Measurements from ENCODE around the gene GGA1. TPM values are rescaled to one million over a fixed set of nuclear protein-coding genes. Genes with fewer than 3 reads are reported as not detected.

Gene GGA1
- total and polyA plus RNA-seq, 9 of the 15 experiments (the other 6 are each of a cell fraction or from before 2014, with no cell fraction given), result 1.5 to 69.5 (median 31.6) TPM

GRCh38 chr22:37609240-37610152 lies 862 bp downstream of the GGA1 start (continued):
- TF ChIP-seq ZNF592 (IDR thresholded peaks at IDR 0.05), result peak; percentile 29; the same call in 1 of the 2 replicates
- no peak for TF ChIP-seq TCF7 (IDR thresholded peaks at IDR 0.05; ENCODE audit: borderline replicate concordance)
- peak; percentile 29; the same call in 1 of the 2 replicates for TF ChIP-seq POLR2A (conservative IDR thresholded peaks at IDR 0.05)
- TF ChIP-seq SNIP1 (IDR thresholded peaks at IDR 0.05; ENCODE audit: low read depth), result no peak
- TF ChIP-seq SAP30 (IDR thresholded peaks at IDR 0.05; ENCODE audit: borderline replicate concordance, insufficient read depth, low read depth, low read length, poor library complexity, severe bottlenecking), result peak; percentile 11
- no peak for TF ChIP-seq ZNF717 (CRISPR knock-in tag; IDR thresholded peaks at IDR 0.05)
- no peak for TF ChIP-seq ARID4B (CRISPR knock-in tag; IDR thresholded peaks at IDR 0.05)
- TF ChIP-seq CBX2 (IDR thresholded peaks at IDR 0.05; ENCODE audit: insufficient read depth, low read length, poor library complexity, severe bottlenecking), result no peak
- peak; percentile 65; the same call in 1 of the 2 replicates for TF ChIP-seq ZBTB7A (IDR thresholded peaks at IDR 0.05; ENCODE audit: borderline replicate concordance, control insufficient read depth, low read depth, low read length)
- TF ChIP-seq IFI16 (CRISPR knock-in tag; IDR thresholded peaks at IDR 0.05), result no peak
- TF ChIP-seq RBBP5 (IDR thresholded peaks at IDR 0.05; ENCODE audit: borderline replicate concordance, insufficient read depth, low read length, poor library complexity, severe bottlenecking), result peak; percentile 7
- no peak for TF ChIP-seq NKRF (IDR thresholded peaks at IDR 0.05; ENCODE audit: borderline replicate concordance)
- no peak for TF ChIP-seq ELF1 (tag; IDR thresholded peaks at IDR 0.05)
- TF ChIP-seq PHB2 (IDR thresholded peaks at IDR 0.05; ENCODE audit: low read depth), result 0 out of 2 replicates have a peak, but pooled peaks have one; percentile 10

All from K562 (cell line).